ENCODE data around the gene ZNF385A.

GRCh38 chr12:54321363-54321762 lies 63.2 kb downstream of the ZNF385A start:
- no peak for TF ChIP-seq EZH2 (IDR thresholded peaks at IDR 0.05; ENCODE audit: borderline replicate concordance, low read depth, low read length, poor library complexity, severe bottlenecking)
- no peak for TF ChIP-seq CTCF (conservative IDR thresholded peaks at IDR 0.05; ENCODE audit: low read depth, low read length)

All from A673 (cell line).